Measurements from ENCODE around the gene CENPM. TPM values are rescaled to one million over a fixed set of nuclear protein-coding genes. Genes with fewer than 3 reads are reported as not detected.

Gene CENPM
- total RNA-seq, 2 donors from 2014 or later: not detected

- intact Hi-C loops (cut with DNase I): no loop called here
- DNase-seq (ENCODE audit: low spot score): peak; percentile 89
These were observed 28.8 kb downstream of the CENPM start for GRCh38 chr22:41917903-41918791.

- no peak for DNase-seq (ENCODE audit: low spot score)
- intact Hi-C loops (cut with DNase I): no loop called here
These were observed 29.5 kb downstream of the CENPM start for GRCh38 chr22:41917375-41917902.

GRCh38 chr22:41916745-41917358 is 30.1 kb downstream of the CENPM start:
- no peak for DNase-seq (ENCODE audit: low spot score)
- intact Hi-C loops (cut with DNase I): no loop called here

GRCh38 chr22:41915786-41916493 is 31.0 kb downstream of the CENPM start:
- intact Hi-C loops (cut with DNase I): loop anchor here in 1 of 2 donors (1.0 kb wide), 1 partner anchor 25 kb away; no protein-coding TSS in a partner anchor
- DNase-seq (ENCODE audit: low spot score): no peak

GRCh38 chr22:41915035-41915785 is 31.7 kb downstream of the CENPM start, which contains the start of gene SHISA8:
Gene SHISA8, minus strand, starts transcription at chr22:41915074. Its CDS starts 407 bp downstream, at chr22:41914667.
- no peak for DNase-seq (ENCODE audit: low spot score)
- intact Hi-C loops (cut with DNase I): loop anchor here in 1 of 2 donors (1.0 kb wide), 1 partner anchor 24 kb away; no protein-coding TSS in a partner anchor

GRCh38 chr22:41914611-41915034 is 32.3 kb downstream of the CENPM start:
- DNase-seq (ENCODE audit: low spot score): no peak
- intact Hi-C loops (cut with DNase I): loop anchor here in 1 of 2 donors (1.0 kb wide), 1 partner anchor 23 kb away; no protein-coding TSS in a partner anchor

GRCh38 chr22:41913842-41914534 is 33.0 kb downstream of the CENPM start:
- intact Hi-C loops (cut with DNase I): no loop called here
- DNase-seq (ENCODE audit: low spot score): no peak

GRCh38 chr22:41913040-41913719 is 33.8 kb downstream of the CENPM start:
- no peak for DNase-seq (ENCODE audit: low spot score)
- intact Hi-C loops (cut with DNase I): no loop called here

GRCh38 chr22:41912338-41913039 is 34.5 kb downstream of the CENPM start:
- no peak for DNase-seq (ENCODE audit: low spot score)
- intact Hi-C loops (cut with DNase I): no loop called here

- intact Hi-C loops (cut with DNase I): no loop called here
- no peak for DNase-seq (ENCODE audit: low spot score)
These were observed 35.8 kb downstream of the CENPM start for GRCh38 chr22:41911001-41911611.

GRCh38 chr22:41910050-41911000 is 36.6 kb downstream of the CENPM start:
- intact Hi-C loops (cut with DNase I): no loop called here

GRCh38 chr22:41909310-41910049 is 37.5 kb downstream of the CENPM start:
- intact Hi-C loops (cut with DNase I): no loop called here

More at GRCh38 chr22:41910050-41911000, 36.6 kb downstream of the CENPM start:
- no peak for DNase-seq (ENCODE audit: low spot score)

GRCh38 chr22:41908411-41909309 is 38.3 kb downstream of the CENPM start:
- DNase-seq (ENCODE audit: low spot score): no peak

More at GRCh38 chr22:41909310-41910049, 37.5 kb downstream of the CENPM start:
- no peak for DNase-seq (ENCODE audit: low spot score)

More at GRCh38 chr22:41908411-41909309, 38.3 kb downstream of the CENPM start:
- intact Hi-C loops (cut with DNase I): no loop called here
